ENCODE measurements around the gene PROSER3. TPM values are rescaled to one million over a fixed set of nuclear protein-coding genes. Genes with fewer than 3 reads are reported as not detected.
"Not testable (repeated sequence)": the region's sequence is repeated elsewhere in the genome, so short reads cannot be mapped to it uniquely, and the experiment has no call there.

The PROSER3 gene
- polyA plus RNA-seq, 3 donors from 2014 or later = 1.2 to 7.8 (median 2.2) TPM

- no peak for DNase-seq
- Mint-ChIP-seq H3K4me3 (peak overlapping the region in 4 of 5 donors; percentile 48 to 59 (median 54)), H3K27ac (peak overlapping the region in 2 of 6 donors; percentile 38 to 50), H3K27me3 (ENCODE audit: low read depth in 3 of 3) (peaks cover 7 to 12% (median 9%) of the 10 kb centered on the region in 3 donors), H3K9me3 (no peaks in the 10 kb centered on the region), H3K4me1 (peaks cover 25 to 32% of the 10 kb centered on the region in 2 donors), H3K36me3 (peaks cover 0 to 19% (median 3%) of the 10 kb centered on the region in 3 donors)
Observed at GRCh38 chr19:35755550-35756376, 2.2 kb upstream of the PROSER3 start.

DNA sequence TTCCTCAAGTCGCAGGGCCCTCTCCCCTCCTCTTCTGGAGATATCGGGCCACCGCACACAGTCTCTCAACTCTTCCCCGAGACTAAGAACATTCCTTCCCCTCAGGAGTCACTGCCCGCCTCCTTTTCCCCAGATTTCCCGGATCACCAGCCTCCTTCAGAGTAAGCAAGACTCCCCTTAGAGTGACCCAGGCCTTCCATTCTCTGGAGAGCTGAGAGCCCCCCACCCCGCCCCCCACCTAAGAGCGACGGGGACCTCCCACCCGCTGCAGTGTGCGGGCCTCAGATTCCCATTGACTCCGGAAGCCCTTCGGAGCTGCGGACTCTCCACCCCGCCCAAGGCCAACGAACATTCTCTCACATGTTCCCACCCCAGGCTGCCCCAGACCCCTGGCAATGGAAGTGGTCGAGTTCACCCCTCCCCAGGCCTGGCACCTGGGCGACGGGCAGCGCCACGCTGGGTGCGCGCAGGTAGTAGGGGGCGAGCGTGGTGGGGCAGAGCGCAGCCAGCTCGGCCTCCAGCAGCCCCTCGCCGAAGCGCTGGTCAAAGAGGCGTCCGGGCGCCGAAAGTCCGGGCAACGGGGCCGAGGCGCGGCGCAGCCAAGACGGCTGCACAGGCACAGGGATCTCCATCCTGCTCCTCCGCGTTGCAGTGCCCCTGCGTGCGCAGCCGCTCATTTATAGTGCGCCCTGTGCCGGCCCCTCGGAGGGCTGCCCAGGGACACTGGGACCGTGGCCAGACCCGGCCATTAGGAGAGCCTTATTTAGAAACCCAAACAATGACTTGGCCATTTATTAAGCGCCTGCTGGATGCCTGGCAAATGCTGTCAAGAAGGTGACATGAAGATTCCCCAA, 1.4 kb upstream of the PROSER3 start, which contains the start of gene HSPB6:
Gene HSPB6 (minus strand): TSS at position 653 of the 854 bp plus-strand sequence. CDS start 21 bp downstream, at position 632.
- H3K4me3 Mint-ChIP-seq = peak within 1 kb of the TSS; percentile 88 to 98 (median 94)
- peaks cover 7 to 12% (median 9%) of the 10 kb centered on the region in 3 donors for H3K27me3 Mint-ChIP-seq (ENCODE audit: low read depth in 3 of 3)
- DNase-seq = no peak
- H3K4me1 Mint-ChIP-seq = peaks cover 25 to 32% of the 10 kb centered on the region in 2 donors
- H3K27ac Mint-ChIP-seq = peak within 1 kb of the TSS; percentile 85 to 98 (median 94)
- no peaks in the 10 kb centered on the region for H3K9me3 Mint-ChIP-seq
- peaks cover 0 to 19% (median 3%) of the 10 kb centered on the region in 3 donors for H3K36me3 Mint-ChIP-seq

- Mint-ChIP-seq H3K27ac (peak overlapping the region in 5 of 6 donors; percentile 85 to 98 (median 92)), H3K9me3 (no peaks in the 10 kb centered on the region), H3K4me3 (peak overlapping the region; percentile 88 to 98 (median 94)), H3K36me3 (peaks cover 0 to 24% (median 3%) of the 10 kb centered on the region in 3 donors), H3K4me1 (peaks cover 25 to 32% of the 10 kb centered on the region in 2 donors), H3K27me3 (ENCODE audit: low read depth in 3 of 3) (peaks cover 7 to 12% (median 9%) of the 10 kb centered on the region in 3 donors)
- DNase-seq = no peak
Observed at GRCh38 chr19:35757231-35757748, 686 bp upstream of the PROSER3 start.

GRCh38 chr19:35759697-35760096, 1.7 kb downstream of the PROSER3 start:
- peaks cover 7 to 12% (median 9%) of the 10 kb centered on the region in 3 donors for H3K27me3 Mint-ChIP-seq (ENCODE audit: low read depth in 3 of 3)
- H3K27ac Mint-ChIP-seq = no peak overlapping the region
- peaks cover 0 to 13% (median 0%) of the 10 kb centered on the region in 3 donors for H3K36me3 Mint-ChIP-seq
- peak overlapping the region; percentile 60 to 94 (median 75) for H3K4me3 Mint-ChIP-seq
- no peaks in the 10 kb centered on the region for H3K9me3 Mint-ChIP-seq
- DNase-seq = no peak
- peaks cover 25 to 32% of the 10 kb centered on the region in 2 donors for H3K4me1 Mint-ChIP-seq

GRCh38 chr19:35760711-35761349, 2.9 kb downstream of the PROSER3 start:
- DNase-seq = no peak
- peaks cover 23 to 32% of the 10 kb centered on the region in 2 donors for H3K4me1 Mint-ChIP-seq
- peaks cover 7 to 12% (median 9%) of the 10 kb centered on the region in 3 donors for H3K27me3 Mint-ChIP-seq (ENCODE audit: low read depth in 3 of 3)
- H3K9me3 Mint-ChIP-seq = no peaks in the 10 kb centered on the region
- H3K36me3 Mint-ChIP-seq = peaks cover 0 to 8% (median 0%) of the 10 kb centered on the region in 3 donors
- no peak overlapping the region for H3K4me3 Mint-ChIP-seq
- no peak overlapping the region for H3K27ac Mint-ChIP-seq

- no peaks in the 10 kb centered on the region for H3K9me3 Mint-ChIP-seq
- DNase-seq = no peak
- peaks cover 0 to under 1% of the 10 kb centered on the region in 2 donors for H3K4me1 Mint-ChIP-seq
- H3K4me3 Mint-ChIP-seq = no peak overlapping the region
- H3K27me3 Mint-ChIP-seq (ENCODE audit: low read depth in 3 of 3) = peaks cover 0 to 2% (median 0%) of the 10 kb centered on the region in 3 donors
- peaks cover 0 to 8% (median 3%) of the 10 kb centered on the region in 3 donors for H3K36me3 Mint-ChIP-seq
- H3K27ac Mint-ChIP-seq = no peak overlapping the region
Observed at GRCh38 chr19:35764432-35765315, 6.7 kb downstream of the PROSER3 start.

GRCh38 chr19:35766571-35767104, 8.7 kb downstream of the PROSER3 start:
- no peak overlapping the region for H3K4me3 Mint-ChIP-seq
- H3K27ac Mint-ChIP-seq = no peak overlapping the region
- H3K9me3 Mint-ChIP-seq = no peaks in the 10 kb centered on the region
- peaks cover 0 to 2% (median 0%) of the 10 kb centered on the region in 3 donors for H3K27me3 Mint-ChIP-seq (ENCODE audit: low read depth in 3 of 3)
- H3K36me3 Mint-ChIP-seq = peaks cover 0 to 8% (median 3%) of the 10 kb centered on the region in 3 donors
- DNase-seq = no peak
- H3K4me1 Mint-ChIP-seq = no peaks in the 10 kb centered on the region

DNA sequence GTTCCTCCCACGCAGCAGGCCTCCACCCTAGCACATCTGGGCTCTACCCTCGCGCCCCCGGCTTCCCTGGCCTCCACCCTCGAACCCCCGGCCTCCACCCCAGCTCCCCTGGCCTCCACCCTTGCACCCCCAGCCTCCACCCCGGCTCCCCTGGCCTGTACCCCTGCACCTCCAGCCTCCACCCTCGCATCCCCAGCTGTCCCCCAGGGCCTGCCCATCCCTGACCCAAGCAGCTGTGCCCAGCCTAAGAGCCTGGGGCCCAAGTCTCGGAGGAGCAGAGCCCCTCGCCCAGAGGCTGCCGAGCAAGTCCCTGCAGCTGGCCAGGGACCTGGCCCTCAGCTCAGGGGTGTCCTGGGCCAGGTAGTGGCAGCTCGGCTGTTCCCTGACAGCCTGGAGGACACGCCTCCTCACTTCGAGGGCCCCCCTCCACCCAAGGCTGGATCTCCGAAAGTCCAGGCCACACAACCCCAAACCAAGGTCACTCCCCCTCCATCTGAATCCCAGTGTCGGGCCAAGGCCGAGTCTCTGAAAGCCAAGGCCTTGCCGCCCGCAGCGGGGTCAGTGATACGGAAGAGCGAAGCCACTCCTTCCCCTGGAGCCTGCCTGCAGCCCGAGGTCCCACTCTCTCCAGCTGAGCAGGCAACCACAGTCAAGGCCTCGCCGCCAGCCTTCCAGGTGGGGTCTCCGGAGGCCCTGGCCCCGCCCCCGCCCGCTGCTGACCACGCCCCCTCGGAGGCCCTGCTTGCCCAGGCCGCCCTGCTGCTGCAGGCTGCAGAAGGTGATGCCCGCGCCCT, 9.5 kb downstream of the PROSER3 start:
- H3K36me3 Mint-ChIP-seq = peaks cover 0 to 4% (median 3%) of the 10 kb centered on the region in 3 donors
- H3K4me1 Mint-ChIP-seq = no peaks in the 10 kb centered on the region
- no peaks in the 10 kb centered on the region for H3K9me3 Mint-ChIP-seq
- no peak overlapping the region for H3K4me3 Mint-ChIP-seq
- no peak overlapping the region for H3K27ac Mint-ChIP-seq
- H3K27me3 Mint-ChIP-seq (ENCODE audit: low read depth in 3 of 3) = peaks cover 0 to 2% (median 0%) of the 10 kb centered on the region in 3 donors
- no peak for DNase-seq

DNA sequence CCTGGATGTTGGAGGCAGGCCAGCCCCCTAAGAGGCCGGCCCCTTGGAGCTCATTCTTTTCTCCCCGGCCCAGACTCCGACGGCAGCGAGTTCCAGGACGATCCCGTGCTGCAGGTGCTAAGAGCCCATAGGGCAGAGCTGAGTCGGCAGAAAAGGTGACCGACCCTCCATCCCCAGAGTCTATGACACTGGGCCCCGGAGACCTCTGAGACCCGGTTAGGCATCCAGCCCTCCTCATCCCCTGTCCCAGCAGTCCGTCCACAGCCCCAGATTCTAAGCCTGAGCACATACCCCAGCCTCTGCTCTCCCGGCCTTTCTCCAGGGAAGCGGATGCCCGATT, 10.1 kb downstream of the PROSER3 start:
- no peak overlapping the region for H3K27ac Mint-ChIP-seq

DNA sequence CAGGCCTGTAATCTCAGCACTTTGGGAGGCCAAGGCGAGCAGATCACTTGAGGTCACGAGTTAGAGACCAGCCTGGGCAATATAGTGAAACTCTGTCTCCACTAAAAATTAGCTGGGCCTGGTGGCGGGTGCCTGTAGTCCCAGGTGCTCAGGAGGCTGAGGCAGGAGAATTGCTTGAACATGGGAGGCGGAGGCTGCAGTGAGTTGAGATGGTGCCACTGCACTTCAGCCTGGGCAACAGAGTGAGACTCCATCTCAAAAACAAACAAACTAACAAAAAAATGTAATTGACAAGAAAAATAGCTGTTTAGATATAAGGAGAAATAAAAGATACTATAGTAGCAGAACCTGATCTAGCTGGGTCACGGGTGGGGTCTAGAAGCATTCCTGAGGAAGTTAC, 14.4 kb downstream of the PROSER3 start:
- not testable (repeated sequence) for H3K36me3 Mint-ChIP-seq; DNase-seq; H3K27ac Mint-ChIP-seq; H3K27me3 Mint-ChIP-seq (ENCODE audit: low read depth in 3 of 3); H3K4me3 Mint-ChIP-seq; H3K9me3 Mint-ChIP-seq
- H3K4me1 Mint-ChIP-seq = peaks cover 14 to 25% of the 10 kb centered on the region in 2 donors

More for the DNA sequence above, 10.1 kb downstream of the PROSER3 start:
- Mint-ChIP-seq H3K4me3 (no peak overlapping the region), H3K9me3 (no peaks in the 10 kb centered on the region), H3K27me3 (ENCODE audit: low read depth in 3 of 3) (peaks cover 0 to 2% (median 0%) of the 10 kb centered on the region in 3 donors), H3K36me3 (peaks cover 0 to 4% (median 3%) of the 10 kb centered on the region in 3 donors), H3K4me1 (peaks cover 0 to under 1% of the 10 kb centered on the region in 2 donors)
- DNase-seq = no peak

DNA sequence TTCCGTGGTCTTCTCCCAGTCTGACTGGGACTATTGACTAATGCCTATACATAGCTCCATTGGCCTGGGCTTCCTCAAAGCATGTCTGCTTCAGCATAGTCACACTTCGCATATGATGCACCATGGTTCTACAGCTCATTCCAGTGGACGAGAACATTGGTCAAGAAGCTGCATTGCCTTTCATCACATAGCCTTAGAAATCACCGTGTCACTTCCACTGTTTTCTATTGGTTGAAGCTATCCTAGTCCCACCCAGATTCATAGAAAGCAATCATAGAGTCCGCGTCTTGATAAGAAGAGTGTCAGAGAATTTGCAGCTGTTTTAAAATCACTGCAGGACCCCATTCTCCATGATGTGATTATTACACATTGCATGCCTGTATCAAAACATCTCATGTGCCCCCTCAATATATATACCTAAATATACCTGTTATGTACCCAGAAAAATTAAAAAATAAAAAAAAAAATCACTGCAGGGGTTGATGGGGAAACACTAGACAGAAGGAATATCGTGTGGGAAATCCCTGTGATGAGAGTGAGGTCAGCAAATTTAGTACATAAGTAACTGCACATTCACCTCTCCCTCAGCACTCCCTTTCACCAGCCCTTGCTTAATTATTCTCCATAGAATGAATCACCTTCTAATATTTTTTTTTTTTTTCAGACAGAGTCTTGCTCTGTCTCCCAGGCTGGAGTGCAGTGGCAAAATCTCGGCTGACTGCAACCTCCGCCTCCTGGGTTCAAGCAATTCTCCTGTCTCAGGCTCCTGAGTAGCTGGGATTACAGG, 15.2 kb downstream of the PROSER3 start:
- no peaks in the 10 kb centered on the region for H3K9me3 Mint-ChIP-seq
- no peak for DNase-seq
- H3K27me3 Mint-ChIP-seq (ENCODE audit: low read depth in 3 of 3) = peaks cover 0 to 4% (median 2%) of the 10 kb centered on the region in 3 donors
- H3K4me1 Mint-ChIP-seq = peaks cover 14 to 25% of the 10 kb centered on the region in 2 donors
- no peak overlapping the region for H3K4me3 Mint-ChIP-seq
- no peak overlapping the region for H3K27ac Mint-ChIP-seq
- H3K36me3 Mint-ChIP-seq = peaks cover 0 to 4% (median 3%) of the 10 kb centered on the region in 3 donors

Data from immature natural killer cell (primary cell).